ENCODE data around the gene NCOA1. TPM values are rescaled to one million over a fixed set of nuclear protein-coding genes. Genes with fewer than 3 reads are reported as not detected.

Gene NCOA1
- total RNA-seq, 1 experiment from 2014 or later, result 27.5 TPM

DNA sequence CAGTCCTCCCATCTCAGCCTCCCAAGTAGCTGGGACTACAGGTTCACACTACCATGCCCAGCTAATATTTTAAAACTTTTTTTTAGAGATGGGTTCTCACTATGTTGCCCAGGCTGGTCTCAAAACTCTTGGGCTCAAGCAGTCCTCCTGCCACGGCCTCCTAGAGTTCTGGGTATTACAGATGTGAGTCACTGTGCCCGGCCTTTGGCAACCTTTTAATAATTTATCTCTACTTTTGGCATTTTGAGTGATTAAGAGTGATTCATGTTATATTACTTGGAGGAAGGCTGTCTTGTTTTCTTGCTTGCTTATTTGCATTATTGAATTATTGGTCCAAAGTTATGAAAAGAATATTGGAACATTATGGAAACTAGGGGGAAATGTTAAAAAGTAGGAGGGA, 24.3 kb downstream of the NCOA1 start:
- BruUV-seq (replicated peaks), result no TSS peak
- intact Hi-C loops (cut with micrococcal nuclease; ENCODE audit: unreplicated experiment), result no loop called here
- Histone ChIP-seq H3K4me3 (ENCODE audit: low read depth, low read length, poor library complexity, severe bottlenecking) (no peak overlapping the region), H3K27ac (ENCODE audit: low read depth, low read length, poor library complexity, severe bottlenecking) (no peak overlapping the region), H3K36me3 (ENCODE audit: insufficient read depth, low read length, poor library complexity, severe bottlenecking) (no peaks in the 10 kb centered on the region), H3K9me3 (ENCODE audit: low read depth, low read length, poor library complexity, severe bottlenecking) (no peaks in the 10 kb centered on the region), H3K27me3 (replicated peaks; ENCODE audit: insufficient read depth, low read depth, low read length, poor library complexity) (no peaks in the 10 kb centered on the region), H3K4me1 (ENCODE audit: insufficient read depth, low read length, poor library complexity, severe bottlenecking) (peaks cover 17% of the 10 kb centered on the region)
- DNase-seq (ENCODE audit: low spot score), result no peak
- POLR2A ChIA-PET (ENCODE audit: low non-redundant PET), result no interaction called here
- TF ChIP-seq EZH2 (IDR thresholded peaks at IDR 0.05; ENCODE audit: borderline replicate concordance, low read depth, low read length, poor library complexity, severe bottlenecking), result no peak
- TF ChIP-seq, protein P1, sequence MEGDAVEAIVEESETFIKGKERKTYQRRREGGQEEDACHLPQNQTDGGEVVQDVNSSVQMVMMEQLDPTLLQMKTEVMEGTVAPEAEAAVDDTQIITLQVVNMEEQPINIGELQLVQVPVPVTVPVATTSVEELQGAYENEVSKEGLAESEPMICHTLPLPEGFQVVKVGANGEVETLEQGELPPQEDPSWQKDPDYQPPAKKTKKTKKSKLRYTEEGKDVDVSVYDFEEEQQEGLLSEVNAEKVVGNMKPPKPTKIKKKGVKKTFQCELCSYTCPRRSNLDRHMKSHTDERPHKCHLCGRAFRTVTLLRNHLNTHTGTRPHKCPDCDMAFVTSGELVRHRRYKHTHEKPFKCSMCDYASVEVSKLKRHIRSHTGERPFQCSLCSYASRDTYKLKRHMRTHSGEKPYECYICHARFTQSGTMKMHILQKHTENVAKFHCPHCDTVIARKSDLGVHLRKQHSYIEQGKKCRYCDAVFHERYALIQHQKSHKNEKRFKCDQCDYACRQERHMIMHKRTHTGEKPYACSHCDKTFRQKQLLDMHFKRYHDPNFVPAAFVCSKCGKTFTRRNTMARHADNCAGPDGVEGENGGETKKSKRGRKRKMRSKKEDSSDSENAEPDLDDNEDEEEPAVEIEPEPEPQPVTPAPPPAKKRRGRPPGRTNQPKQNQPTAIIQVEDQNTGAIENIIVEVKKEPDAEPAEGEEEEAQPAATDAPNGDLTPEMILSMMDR (conservative IDR thresholded peaks at IDR 0.05; ENCODE audit: low read depth, low read length), result no peak
- CTCF ChIA-PET, result no interaction called here

DNA sequence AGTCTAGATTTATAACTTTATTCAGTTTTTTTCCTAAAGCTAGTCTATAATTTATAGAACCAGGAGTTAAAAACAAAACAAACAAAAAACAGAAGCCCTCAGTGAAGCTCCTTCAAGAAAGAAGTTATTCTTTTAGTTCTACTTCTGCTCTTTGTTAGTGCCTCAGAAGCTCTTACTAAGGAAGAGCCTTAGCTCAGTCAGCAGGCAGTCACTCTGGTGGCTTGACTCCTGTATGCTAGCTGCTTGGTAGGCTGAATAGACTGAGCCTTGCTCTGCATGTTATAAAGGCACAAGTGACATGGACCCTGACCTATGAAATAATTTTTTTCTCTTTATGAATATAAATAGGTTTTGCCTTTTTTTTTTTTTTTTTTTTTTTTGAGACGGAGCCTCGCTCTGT, 24.8 kb downstream of the NCOA1 start:
- CTCF ChIA-PET, result no interaction called here
- POLR2A ChIA-PET (ENCODE audit: low non-redundant PET), result no interaction called here
- DNase-seq (ENCODE audit: low spot score), result peak; percentile 16

DNA sequence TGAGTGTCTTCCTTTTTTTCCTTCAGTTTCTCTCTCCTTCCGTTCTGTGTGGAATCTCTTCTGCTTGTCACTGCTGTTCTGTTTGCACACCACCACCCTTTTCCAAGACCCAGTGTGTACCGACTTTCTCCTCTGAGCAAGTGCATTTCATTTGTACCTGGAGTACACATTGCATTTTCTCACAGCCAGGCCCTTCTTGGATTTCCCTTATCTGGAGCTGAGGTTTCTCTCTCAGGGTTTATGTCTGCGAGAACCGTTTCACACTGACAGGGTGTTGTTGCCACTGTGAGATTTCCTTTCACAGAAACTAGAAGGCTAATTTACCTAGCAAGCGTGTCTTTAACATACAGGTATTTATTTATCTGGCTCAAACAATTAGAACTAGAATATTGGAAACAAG, 26.2 kb downstream of the NCOA1 start:
- POLR2A ChIA-PET (ENCODE audit: low non-redundant PET), result no interaction called here

More for the DNA sequence above, 24.8 kb downstream of the NCOA1 start:
- no TSS peak for BruUV-seq (replicated peaks)
- Histone ChIP-seq H3K27me3 (replicated peaks; ENCODE audit: insufficient read depth, low read depth, low read length, poor library complexity) (no peaks in the 10 kb centered on the region), H3K36me3 (ENCODE audit: insufficient read depth, low read length, poor library complexity, severe bottlenecking) (no peaks in the 10 kb centered on the region), H3K4me1 (ENCODE audit: insufficient read depth, low read length, poor library complexity, severe bottlenecking) (peaks cover 17% of the 10 kb centered on the region), H3K9me3 (ENCODE audit: low read depth, low read length, poor library complexity, severe bottlenecking) (no peaks in the 10 kb centered on the region), H3K4me3 (ENCODE audit: low read depth, low read length, poor library complexity, severe bottlenecking) (no peak overlapping the region), H3K27ac (ENCODE audit: low read depth, low read length, poor library complexity, severe bottlenecking) (no peak overlapping the region)
- intact Hi-C loops (cut with micrococcal nuclease; ENCODE audit: unreplicated experiment), result no loop called here
- TF ChIP-seq, protein P1 (conservative IDR thresholded peaks at IDR 0.05; ENCODE audit: low read depth, low read length), result no peak
- TF ChIP-seq EZH2 (IDR thresholded peaks at IDR 0.05; ENCODE audit: borderline replicate concordance, low read depth, low read length, poor library complexity, severe bottlenecking), result no peak

More for the DNA sequence above, 26.2 kb downstream of the NCOA1 start:
- H3K9me3 ChIP-seq (ENCODE audit: low read depth, low read length, poor library complexity, severe bottlenecking), result no peaks in the 10 kb centered on the region
- H3K27me3 ChIP-seq (replicated peaks; ENCODE audit: insufficient read depth, low read depth, low read length, poor library complexity), result no peaks in the 10 kb centered on the region
- no TSS peak for BruUV-seq (replicated peaks)
- no peak overlapping the region for H3K4me3 ChIP-seq (ENCODE audit: low read depth, low read length, poor library complexity, severe bottlenecking)
- H3K36me3 ChIP-seq (ENCODE audit: insufficient read depth, low read length, poor library complexity, severe bottlenecking), result no peaks in the 10 kb centered on the region
- no peak for TF ChIP-seq EZH2 (IDR thresholded peaks at IDR 0.05; ENCODE audit: borderline replicate concordance, low read depth, low read length, poor library complexity, severe bottlenecking)
- TF ChIP-seq, protein P1 (conservative IDR thresholded peaks at IDR 0.05; ENCODE audit: low read depth, low read length), result no peak
- H3K27ac ChIP-seq (ENCODE audit: low read depth, low read length, poor library complexity, severe bottlenecking), result no peak overlapping the region
- CTCF ChIA-PET, result no interaction called here
- intact Hi-C loops (cut with micrococcal nuclease; ENCODE audit: unreplicated experiment), result no loop called here
- peaks cover 8% of the 10 kb centered on the region for H3K4me1 ChIP-seq (ENCODE audit: insufficient read depth, low read length, poor library complexity, severe bottlenecking)
- no peak for DNase-seq (ENCODE audit: low spot score)

Measured in A673 (cell line).